MM.1S (cell line): ENCODE results near the gene KCNK5.

Experiments
- DNase-seq: peaks from one replicate; pipeline ENCODE4 v3.0.0-alpha.2; 2015
- H2AFZ ChIP-seq: fragments of 300-600 bp; sonication (generic); 2 replicates; pipeline ENCODE4 v1.6.0; 2016; ENCODE audit warnings: antibody characterized with exemption, low read length
- H3F3A ChIP-seq: fragments of 300-600 bp; sonication (generic); 2 replicates; pipeline ENCODE4 v1.6.1; 2016; ENCODE audit warnings: mild to moderate bottlenecking, antibody characterized with exemption, low read length, moderate library complexity, mixed read lengths; ENCODE audit not compliant: insufficient read depth
- H3K27ac ChIP-seq: fragments of 300-600 bp; sonication (generic); 2 replicates; pipeline ENCODE4 v1.5.1; 2016; ENCODE audit warnings: mild to moderate bottlenecking, low read length
- H3K27me3 ChIP-seq: fragments of 300-600 bp; sonication (generic); replicated peaks from 2 replicates; pipeline ENCODE4 v1.6.0; 2016; ENCODE audit warnings: low read length; ENCODE audit not compliant: insufficient read depth
- H3K36me3 ChIP-seq: fragments of 300-600 bp; sonication (generic); replicated peaks from 2 replicates; pipeline ENCODE4 v1.6.1; 2016; ENCODE audit warnings: mild to moderate bottlenecking, low read length, mixed read lengths; ENCODE audit not compliant: insufficient read depth
- H3K4me1 ChIP-seq: fragments of 300-600 bp; sonication (generic); 2 replicates; pipeline ENCODE4 v1.6.1; 2016; ENCODE audit warnings: low read length, mixed read lengths
- H3K4me2 ChIP-seq: fragments of 300-600 bp; sonication (generic); 2 replicates; pipeline ENCODE4 v1.6.0; 2016; ENCODE audit warnings: low read depth, low read length
- H3K4me3 ChIP-seq: fragments of 300-600 bp; sonication (generic); 2 replicates; pipeline ENCODE4 v1.5.1; 2016; ENCODE audit warnings: low read length, mixed read lengths
- H3K79me2 ChIP-seq: fragments of 300-600 bp; sonication (generic); 2 replicates; pipeline ENCODE4 v1.6.1; 2016; ENCODE audit warnings: mixed run types, low read length, mixed read lengths
- H3K9ac ChIP-seq: fragments of 300-600 bp; sonication (generic); 2 replicates; pipeline ENCODE4 v1.6.1; 2016; ENCODE audit warnings: low read length, mixed read lengths
- H3K9me2 ChIP-seq: fragments of 300-600 bp; sonication (generic); replicated peaks from 2 replicates; pipeline ENCODE4 v1.6.1; 2016; ENCODE audit warnings: mild to moderate bottlenecking, low read length, mixed read lengths; ENCODE audit not compliant: insufficient read depth
- H3K9me3 ChIP-seq: fragments of 300-600 bp; sonication (generic); replicated peaks from 2 replicates; pipeline ENCODE4 v1.6.1; 2016; ENCODE audit warnings: mild to moderate bottlenecking, low read length, mixed read lengths; ENCODE audit not compliant: insufficient read depth
- H4K20me1 ChIP-seq: fragments of 300-600 bp; sonication (generic); 2 replicates; pipeline ENCODE4 v1.6.1; 2016; ENCODE audit warnings: mild to moderate bottlenecking, low read length, moderate library complexity, mixed read lengths; ENCODE audit not compliant: insufficient read depth
- EZH2 ChIP-seq: fragments of 300-600 bp; sonication (generic); optimal IDR thresholded peaks from 2 replicates; pipeline ENCODE3; 2017; ENCODE audit warnings: low read depth, mild to moderate bottlenecking, antibody characterized with exemption, low read length, mixed read lengths
- EZH2phosphoT487 ChIP-seq: fragments of 300-600 bp; sonication (generic); IDR thresholded peaks from 2 replicates; pipeline ENCODE4 v1.6.1; 2018; ENCODE audit warnings: antibody characterized with exemption, low read length
- TF ChIP-seq, protein P1 (sequence below): fragments of 300-600 bp; sonication (generic); IDR thresholded peaks from 2 replicates; pipeline ENCODE4 v1.5.1; 2016; ENCODE audit warnings: antibody characterized with exemption, low read length, mixed read lengths

Gene KCNK5

DNA sequence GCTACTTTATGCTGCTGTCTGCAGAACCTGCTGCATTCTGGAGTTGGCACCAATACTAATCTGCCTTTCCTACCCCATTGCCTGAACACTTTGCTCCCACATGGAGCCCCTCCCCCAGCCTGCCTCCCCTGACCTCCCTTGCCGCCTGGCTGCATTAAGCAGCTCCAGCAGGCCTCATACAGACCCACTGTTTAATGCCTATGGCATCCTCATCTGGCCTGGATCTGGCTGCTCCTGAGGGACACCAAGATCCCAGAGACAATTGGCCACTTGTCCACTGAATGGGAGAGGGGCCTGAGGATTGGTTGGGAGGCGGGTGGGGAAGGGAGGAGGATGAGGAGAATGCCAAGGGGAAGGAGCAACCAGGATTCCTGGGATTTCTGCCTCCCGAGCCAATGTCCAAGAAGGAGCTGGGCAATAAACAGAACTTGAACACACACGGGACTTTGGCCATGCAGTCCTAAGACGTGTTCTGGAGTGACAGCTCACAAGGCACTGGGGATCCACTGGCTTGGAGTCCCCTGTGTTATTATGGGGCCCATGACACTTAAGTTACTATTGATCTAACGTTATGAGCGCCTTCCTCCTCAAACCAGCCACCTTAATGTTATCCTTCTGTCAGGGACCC lies 10.4 kb upstream of the KCNK5 start:
- H3K27me3 ChIP-seq = no peaks in the 10 kb centered on the region
- DNase-seq = no peak
- TF ChIP-seq, protein P1, sequence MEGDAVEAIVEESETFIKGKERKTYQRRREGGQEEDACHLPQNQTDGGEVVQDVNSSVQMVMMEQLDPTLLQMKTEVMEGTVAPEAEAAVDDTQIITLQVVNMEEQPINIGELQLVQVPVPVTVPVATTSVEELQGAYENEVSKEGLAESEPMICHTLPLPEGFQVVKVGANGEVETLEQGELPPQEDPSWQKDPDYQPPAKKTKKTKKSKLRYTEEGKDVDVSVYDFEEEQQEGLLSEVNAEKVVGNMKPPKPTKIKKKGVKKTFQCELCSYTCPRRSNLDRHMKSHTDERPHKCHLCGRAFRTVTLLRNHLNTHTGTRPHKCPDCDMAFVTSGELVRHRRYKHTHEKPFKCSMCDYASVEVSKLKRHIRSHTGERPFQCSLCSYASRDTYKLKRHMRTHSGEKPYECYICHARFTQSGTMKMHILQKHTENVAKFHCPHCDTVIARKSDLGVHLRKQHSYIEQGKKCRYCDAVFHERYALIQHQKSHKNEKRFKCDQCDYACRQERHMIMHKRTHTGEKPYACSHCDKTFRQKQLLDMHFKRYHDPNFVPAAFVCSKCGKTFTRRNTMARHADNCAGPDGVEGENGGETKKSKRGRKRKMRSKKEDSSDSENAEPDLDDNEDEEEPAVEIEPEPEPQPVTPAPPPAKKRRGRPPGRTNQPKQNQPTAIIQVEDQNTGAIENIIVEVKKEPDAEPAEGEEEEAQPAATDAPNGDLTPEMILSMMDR = no peak
- no peak for TF ChIP-seq EZH2phosphoT487
- TF ChIP-seq EZH2 = no peak
- no peak overlapping the region for H3K4me3 ChIP-seq
- H3K9ac ChIP-seq = no peak overlapping the region
- no peaks in the 10 kb centered on the region for H3K4me1 ChIP-seq
- H3K9me2 ChIP-seq = no peaks in the 10 kb centered on the region
- no peaks in the 10 kb centered on the region for H3K9me3 ChIP-seq
- no peaks in the 10 kb centered on the region for H4K20me1 ChIP-seq
- no peaks in the 10 kb centered on the region for H3K36me3 ChIP-seq
- H3K4me2 ChIP-seq = no peak overlapping the region
- H2AFZ ChIP-seq = no peak overlapping the region
- H3F3A ChIP-seq = no peaks in the 10 kb centered on the region
- H3K79me2 ChIP-seq = no peaks in the 10 kb centered on the region
- no peak overlapping the region for H3K27ac ChIP-seq

DNA sequence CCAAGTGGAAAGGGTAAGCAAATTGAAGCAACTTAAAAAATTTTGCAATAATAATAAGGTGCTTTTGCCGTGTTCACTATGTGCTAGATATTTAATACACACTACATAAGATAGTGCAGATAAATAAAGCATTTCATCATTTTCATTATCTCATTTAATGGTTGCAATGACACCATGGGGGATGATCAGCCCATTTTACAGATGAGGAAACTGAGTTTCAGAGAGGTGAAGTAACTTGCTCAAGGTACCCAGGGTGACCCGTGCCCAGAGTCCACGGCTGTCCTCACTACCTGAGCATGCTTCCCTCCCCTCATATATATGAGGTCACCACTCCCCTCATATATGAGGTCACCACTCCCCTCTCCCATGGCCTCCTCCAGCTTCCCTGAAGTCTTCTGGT lies 7.5 kb upstream of the KCNK5 start:
- no peaks in the 10 kb centered on the region for H3K9me2 ChIP-seq
- no peaks in the 10 kb centered on the region for H3K4me1 ChIP-seq
- H3K4me3 ChIP-seq = no peak overlapping the region
- H3K9me3 ChIP-seq = no peaks in the 10 kb centered on the region
- H2AFZ ChIP-seq = no peak overlapping the region
- no peaks in the 10 kb centered on the region for H3K27me3 ChIP-seq
- no peaks in the 10 kb centered on the region for H3F3A ChIP-seq
- TF ChIP-seq EZH2 (no peak), EZH2phosphoT487 (no peak)
- TF ChIP-seq, protein P1 = no peak
- no peaks in the 10 kb centered on the region for H3K36me3 ChIP-seq
- H3K79me2 ChIP-seq = no peaks in the 10 kb centered on the region
- DNase-seq = no peak
- no peaks in the 10 kb centered on the region for H4K20me1 ChIP-seq
- H3K4me2 ChIP-seq = no peak overlapping the region
- no peak overlapping the region for H3K9ac ChIP-seq
- no peak overlapping the region for H3K27ac ChIP-seq

DNA sequence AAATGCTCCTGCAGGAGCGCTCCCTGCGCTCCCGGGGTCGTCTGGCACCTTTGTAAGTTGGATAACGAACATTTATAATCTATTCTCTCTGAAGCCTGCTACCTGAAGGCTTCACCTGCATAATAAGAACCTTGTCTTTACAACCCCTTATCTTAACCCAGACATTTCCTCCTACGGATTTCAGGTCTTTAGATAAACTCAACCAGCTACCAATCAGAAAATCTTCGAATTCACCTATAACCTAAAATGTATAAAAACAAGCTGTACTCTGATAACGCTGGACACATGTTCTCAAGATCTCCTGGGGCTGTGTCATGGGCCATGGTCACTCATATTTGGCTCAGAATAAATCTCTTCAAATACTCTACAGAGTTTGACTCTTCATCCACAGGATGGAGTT lies 4.1 kb upstream of the KCNK5 start:
- Histone ChIP-seq H3K9ac (no peak overlapping the region), H3K9me3 (no peaks in the 10 kb centered on the region), H3K9me2 (no peaks in the 10 kb centered on the region), H3K27me3 (no peaks in the 10 kb centered on the region), H3K4me2 (no peak overlapping the region), H3K79me2 (no peaks in the 10 kb centered on the region), H3K27ac (no peak overlapping the region), H3K4me3 (no peak overlapping the region), H3F3A (no peaks in the 10 kb centered on the region), H3K36me3 (no peaks in the 10 kb centered on the region), H3K4me1 (no peaks in the 10 kb centered on the region), H2AFZ (no peak overlapping the region), H4K20me1 (no peaks in the 10 kb centered on the region)
- DNase-seq = no peak
- TF ChIP-seq EZH2 = no peak
- TF ChIP-seq, protein P1 = no peak
- no peak for TF ChIP-seq EZH2phosphoT487
